ENCODE measurements around the gene SANBR.

DNA sequence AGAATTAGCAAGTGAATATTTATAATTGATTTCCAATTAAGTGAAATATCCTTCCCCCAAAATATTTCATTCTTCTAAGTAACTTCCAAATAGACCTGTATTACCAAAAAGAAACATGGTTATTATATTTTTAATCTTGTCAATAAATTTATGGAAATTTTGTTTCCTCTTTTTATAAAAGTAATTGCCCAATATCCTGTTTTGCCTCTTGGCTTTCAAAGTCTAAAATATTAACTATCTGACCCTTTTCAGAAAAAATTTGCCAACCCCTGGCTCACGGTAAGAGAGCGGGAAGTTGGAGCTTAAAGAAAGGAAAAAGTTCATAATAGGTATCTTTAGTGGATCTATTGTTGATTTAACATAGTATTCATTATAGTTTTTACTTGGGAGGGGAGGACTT is 20.4 kb upstream of the SANBR start:
- TF ChIP-seq, protein P1, sequence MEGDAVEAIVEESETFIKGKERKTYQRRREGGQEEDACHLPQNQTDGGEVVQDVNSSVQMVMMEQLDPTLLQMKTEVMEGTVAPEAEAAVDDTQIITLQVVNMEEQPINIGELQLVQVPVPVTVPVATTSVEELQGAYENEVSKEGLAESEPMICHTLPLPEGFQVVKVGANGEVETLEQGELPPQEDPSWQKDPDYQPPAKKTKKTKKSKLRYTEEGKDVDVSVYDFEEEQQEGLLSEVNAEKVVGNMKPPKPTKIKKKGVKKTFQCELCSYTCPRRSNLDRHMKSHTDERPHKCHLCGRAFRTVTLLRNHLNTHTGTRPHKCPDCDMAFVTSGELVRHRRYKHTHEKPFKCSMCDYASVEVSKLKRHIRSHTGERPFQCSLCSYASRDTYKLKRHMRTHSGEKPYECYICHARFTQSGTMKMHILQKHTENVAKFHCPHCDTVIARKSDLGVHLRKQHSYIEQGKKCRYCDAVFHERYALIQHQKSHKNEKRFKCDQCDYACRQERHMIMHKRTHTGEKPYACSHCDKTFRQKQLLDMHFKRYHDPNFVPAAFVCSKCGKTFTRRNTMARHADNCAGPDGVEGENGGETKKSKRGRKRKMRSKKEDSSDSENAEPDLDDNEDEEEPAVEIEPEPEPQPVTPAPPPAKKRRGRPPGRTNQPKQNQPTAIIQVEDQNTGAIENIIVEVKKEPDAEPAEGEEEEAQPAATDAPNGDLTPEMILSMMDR (IDR thresholded peaks at IDR 0.05; ENCODE audit: extremely low read depth in 1 of 2, insufficient read depth in 1 of 2, low read depth in 1 of 2, low read length in 2 of 2), result no peak
- TF ChIP-seq POLR2A (IDR thresholded peaks at IDR 0.05; ENCODE audit: low read depth, low read length), result no peak

Data from endothelial cell of umbilical vein (primary cell).